ENCODE results near the gene NFKBIE. TPM values are rescaled to one million over a fixed set of nuclear protein-coding genes. Genes with fewer than 3 reads are reported as not detected.

The NFKBIE gene
- total RNA-seq, 2 experiments from 2014 or later, result 43.0 to 43.1 TPM

DNA sequence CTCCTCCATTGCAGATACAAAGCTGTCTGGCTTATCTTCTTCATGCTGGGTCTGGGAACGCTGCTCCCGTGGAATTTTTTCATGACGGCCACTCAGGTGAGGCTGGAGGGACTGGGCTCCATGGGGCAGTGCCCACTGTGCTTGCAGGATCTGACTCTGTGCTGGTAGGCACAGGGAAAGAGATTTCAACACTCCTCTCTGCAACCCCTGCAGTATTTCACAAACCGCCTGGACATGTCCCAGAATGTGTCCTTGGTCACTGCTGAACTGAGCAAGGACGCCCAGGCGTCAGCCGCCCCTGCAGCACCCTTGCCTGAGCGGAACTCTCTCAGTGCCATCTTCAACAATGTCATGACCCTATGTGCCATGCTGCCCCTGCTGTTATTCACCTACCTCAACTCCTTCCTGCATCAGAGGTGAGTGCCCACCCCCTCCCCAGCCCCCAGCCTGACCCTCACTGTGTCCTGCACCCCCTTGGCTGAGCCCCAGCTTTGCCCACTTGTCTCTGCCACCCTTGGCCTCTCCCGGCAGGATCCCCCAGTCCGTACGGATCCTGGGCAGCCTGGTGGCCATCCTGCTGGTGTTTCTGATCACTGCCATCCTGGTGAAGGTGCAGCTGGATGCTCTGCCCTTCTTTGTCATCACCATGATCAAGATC lies 35.8 kb downstream of the NFKBIE start:
- Histone ChIP-seq H3K4me1 (ENCODE audit: insufficient read depth, low read length) (peaks cover 4% of the 10 kb centered on the region), H3K27me3 (ENCODE audit: control insufficient read depth in 1 of 2, insufficient read depth in 2 of 2, low read length in 2 of 2) (no peaks in the 10 kb centered on the region), H3K9me3 (ENCODE audit: control insufficient read depth in 1 of 2, insufficient read depth in 1 of 2, low read length in 2 of 2) (no peaks in the 10 kb centered on the region), H3K36me3 (ENCODE audit: insufficient read depth, low read length) (no peaks in the 10 kb centered on the region), H3K4me3 (ENCODE audit: low read length) (no peak overlapping the region), H3K27ac (ENCODE audit: low read depth in 1 of 2, low read length in 2 of 2) (no peak overlapping the region)
- ATAC-seq (ENCODE audit: poor library complexity), result no peak
- no peaks in the 10 kb centered on the region for H3K27me3 Mint-ChIP-seq
- ChIA-PET POLR2A (no interaction called here), CTCF (interaction anchor here (0.6 kb wide), 1 partner anchor 13 kb away, joined by 4 read pairs; the partner anchor contains the start of gene MYMX)
- intact Hi-C loops (cut with DNase I, micrococcal nuclease), result loop anchor here in 1 of 2 experiments (10.0 kb wide), 1 partner anchor 595 kb away; the partner anchor contains the start of gene MAD2L1BP
- no peak overlapping the region for H3K4me3 Mint-ChIP-seq
- TF ChIP-seq, protein P1, sequence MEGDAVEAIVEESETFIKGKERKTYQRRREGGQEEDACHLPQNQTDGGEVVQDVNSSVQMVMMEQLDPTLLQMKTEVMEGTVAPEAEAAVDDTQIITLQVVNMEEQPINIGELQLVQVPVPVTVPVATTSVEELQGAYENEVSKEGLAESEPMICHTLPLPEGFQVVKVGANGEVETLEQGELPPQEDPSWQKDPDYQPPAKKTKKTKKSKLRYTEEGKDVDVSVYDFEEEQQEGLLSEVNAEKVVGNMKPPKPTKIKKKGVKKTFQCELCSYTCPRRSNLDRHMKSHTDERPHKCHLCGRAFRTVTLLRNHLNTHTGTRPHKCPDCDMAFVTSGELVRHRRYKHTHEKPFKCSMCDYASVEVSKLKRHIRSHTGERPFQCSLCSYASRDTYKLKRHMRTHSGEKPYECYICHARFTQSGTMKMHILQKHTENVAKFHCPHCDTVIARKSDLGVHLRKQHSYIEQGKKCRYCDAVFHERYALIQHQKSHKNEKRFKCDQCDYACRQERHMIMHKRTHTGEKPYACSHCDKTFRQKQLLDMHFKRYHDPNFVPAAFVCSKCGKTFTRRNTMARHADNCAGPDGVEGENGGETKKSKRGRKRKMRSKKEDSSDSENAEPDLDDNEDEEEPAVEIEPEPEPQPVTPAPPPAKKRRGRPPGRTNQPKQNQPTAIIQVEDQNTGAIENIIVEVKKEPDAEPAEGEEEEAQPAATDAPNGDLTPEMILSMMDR (IDR thresholded peaks at IDR 0.05), result no peak
- peaks cover 1% of the 10 kb centered on the region for H3K4me1 Mint-ChIP-seq (ENCODE audit: low read depth)
- no peak overlapping the region for H3K27ac Mint-ChIP-seq
- H3K36me3 Mint-ChIP-seq (ENCODE audit: low read depth), result no peaks in the 10 kb centered on the region
- no peaks in the 10 kb centered on the region for H3K9me3 Mint-ChIP-seq
- DNase-seq, result no peak

- H3K27me3 Mint-ChIP-seq, result no peaks in the 10 kb centered on the region
- Histone ChIP-seq H3K36me3 (ENCODE audit: insufficient read depth, low read length) (no peaks in the 10 kb centered on the region), H3K4me3 (ENCODE audit: low read length) (no peak overlapping the region), H3K4me1 (ENCODE audit: insufficient read depth, low read length) (peaks cover 11% of the 10 kb centered on the region), H3K27ac (ENCODE audit: low read depth in 1 of 2, low read length in 2 of 2) (no peak overlapping the region), H3K27me3 (ENCODE audit: control insufficient read depth in 1 of 2, insufficient read depth in 2 of 2, low read length in 2 of 2) (no peaks in the 10 kb centered on the region), H3K9me3 (ENCODE audit: control insufficient read depth in 1 of 2, insufficient read depth in 1 of 2, low read length in 2 of 2) (no peaks in the 10 kb centered on the region)
- H3K4me3 Mint-ChIP-seq, result no peak overlapping the region
- intact Hi-C loops (cut with DNase I, micrococcal nuclease), result loop anchor here in 1 of 2 experiments (10.0 kb wide), 1 partner anchor 594 kb away; the partner anchor contains the start of gene MAD2L1BP
- ATAC-seq (ENCODE audit: poor library complexity), result no peak
- POLR2A ChIA-PET, result interaction anchor here (1.0 to 1.9 kb wide), 2 partner anchors 8 to 18 kb away, joined by 3 to 6 read pairs; partner anchors contain the start of gene HSP90AB1
- H3K36me3 Mint-ChIP-seq (ENCODE audit: low read depth), result no peaks in the 10 kb centered on the region
- no peaks in the 10 kb centered on the region for H3K9me3 Mint-ChIP-seq
- TF ChIP-seq, protein P1 (IDR thresholded peaks at IDR 0.05), result no peak
- CTCF ChIA-PET, result interaction anchor here (0.6 kb wide), 1 partner anchor 12 kb away, joined by 4 read pairs; the partner anchor contains the start of gene MYMX
- H3K27ac Mint-ChIP-seq, result no peak overlapping the region
- no peak for DNase-seq
- peaks cover 8% of the 10 kb centered on the region for H3K4me1 Mint-ChIP-seq (ENCODE audit: low read depth)
Measured at GRCh38 chr6:44228836-44229235, 36.5 kb downstream of the NFKBIE start.

DNA sequence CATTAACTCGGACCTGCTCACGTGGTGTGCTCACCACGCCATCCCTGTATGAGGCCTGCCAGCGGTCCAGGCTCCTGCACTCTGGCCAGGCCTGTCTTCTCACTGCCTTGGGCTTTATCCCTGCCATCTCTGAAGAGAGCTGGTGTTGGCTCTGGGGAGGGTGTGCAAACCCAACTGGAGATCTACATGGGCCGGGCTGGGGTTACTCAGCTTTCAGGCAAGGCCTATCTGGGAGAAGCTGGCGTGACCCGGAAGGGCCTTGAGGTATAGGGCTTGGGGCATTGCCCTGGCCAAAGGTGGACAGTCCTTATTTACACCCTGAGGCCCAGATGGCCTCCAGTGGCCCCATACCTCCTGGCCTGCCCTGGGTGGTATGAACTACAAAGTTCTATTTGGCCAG lies 36.9 kb downstream of the NFKBIE start:
- Mint-ChIP-seq H3K4me1 (ENCODE audit: low read depth) (peaks cover 8% of the 10 kb centered on the region), H3K9me3 (no peaks in the 10 kb centered on the region), H3K36me3 (ENCODE audit: low read depth) (no peaks in the 10 kb centered on the region), H3K27ac (no peak overlapping the region), H3K27me3 (no peaks in the 10 kb centered on the region), H3K4me3 (no peak overlapping the region)
- H3K9me3 ChIP-seq (ENCODE audit: control insufficient read depth in 1 of 2, insufficient read depth in 1 of 2, low read length in 2 of 2), result no peaks in the 10 kb centered on the region
- H3K36me3 ChIP-seq (ENCODE audit: insufficient read depth, low read length), result no peaks in the 10 kb centered on the region
- H3K4me1 ChIP-seq (ENCODE audit: insufficient read depth, low read length), result peaks cover 13% of the 10 kb centered on the region
- TF ChIP-seq, protein P1 (IDR thresholded peaks at IDR 0.05), result no peak
- DNase-seq, result no peak
- intact Hi-C loops (cut with DNase I, micrococcal nuclease), result loop anchor here in 1 of 2 experiments (10.0 kb wide), 1 partner anchor 594 kb away; the partner anchor contains the start of gene MAD2L1BP
- no peak overlapping the region for H3K4me3 ChIP-seq (ENCODE audit: low read length)
- H3K27ac ChIP-seq (ENCODE audit: low read depth in 1 of 2, low read length in 2 of 2), result no peak overlapping the region
- ChIA-PET CTCF (no interaction called here), POLR2A (interaction anchor here (1.0 to 1.9 kb wide), 2 partner anchors 9 to 19 kb away, joined by 3 to 6 read pairs; partner anchors contain the start of gene HSP90AB1)
- no peak for ATAC-seq (ENCODE audit: poor library complexity)
- H3K27me3 ChIP-seq (ENCODE audit: control insufficient read depth in 1 of 2, insufficient read depth in 2 of 2, low read length in 2 of 2), result no peaks in the 10 kb centered on the region
